GM18907 (cell line): ENCODE results near the gene CCDC134.

Experiments used
- ATAC-seq: cut with Tn5 transposase; IDR thresholded peaks from one replicate; pipeline ENCODE4 v1.9.1; 2021; ENCODE audit warnings: mild to moderate bottlenecking, moderate library complexity; ENCODE audit not compliant: unreplicated experiment

The CCDC134 gene

DNA sequence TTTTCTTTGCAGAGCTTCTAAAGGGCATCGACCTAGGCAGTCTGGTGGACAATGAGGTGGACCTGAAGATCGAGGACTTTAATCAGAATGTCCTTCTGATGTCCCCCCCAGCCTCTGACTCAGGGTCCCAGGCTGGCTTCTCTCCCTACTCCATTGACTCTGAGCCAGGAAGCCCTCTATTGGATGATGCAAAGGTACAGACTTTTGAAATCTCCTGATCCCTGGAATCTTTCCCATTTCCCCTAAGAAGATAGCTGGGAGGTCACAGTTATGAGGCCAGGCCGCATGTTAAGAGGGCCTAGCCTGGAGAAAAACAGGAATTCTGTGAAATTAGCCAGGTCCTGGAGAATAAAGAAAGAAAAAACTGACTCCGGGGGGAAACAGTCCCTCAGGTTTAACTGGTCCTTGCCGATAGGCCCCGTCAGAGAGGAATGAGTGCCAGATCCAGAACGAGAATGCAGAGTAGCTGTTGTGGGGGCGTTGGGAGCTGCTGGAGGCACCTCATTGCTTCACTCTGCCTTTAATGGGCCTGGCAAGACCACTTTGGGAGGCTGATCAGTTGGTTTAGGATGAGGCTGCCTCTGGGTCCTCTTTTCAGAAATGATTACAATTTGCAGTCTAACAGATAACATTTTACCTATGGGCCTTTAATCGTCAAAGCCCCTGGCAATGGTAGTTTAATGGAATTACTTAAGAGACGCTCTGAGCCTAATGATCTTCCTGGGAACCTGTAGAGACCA is 75.2 kb downstream of the CCDC134 start:
- no peak for ATAC-seq
